ENCODE measurements around the gene ZNF283. TPM values are rescaled to one million over a fixed set of nuclear protein-coding genes. Genes with fewer than 3 reads are reported as not detected.

Gene ZNF283
- total RNA-seq, 4 donors from 2014 or later, result 5.7 to 10.5 (median 8.1) TPM

GRCh38 chr19:43802216-43802951, 24.7 kb upstream of the ZNF283 start, which contains the start of gene LYPD5:
Gene LYPD5, minus strand, starts transcription at chr19:43802447. Its CDS starts 67 bp downstream, at chr19:43802380.
- no peak for TF ChIP-seq CTCF (IDR thresholded peaks at IDR 0.05; ENCODE audit: low read depth)

GRCh38 chr19:43804432-43804831, 22.7 kb upstream of the ZNF283 start:
- TF ChIP-seq CTCF (IDR thresholded peaks at IDR 0.05; ENCODE audit: low read depth), result no peak

GRCh38 chr19:43806848-43807247, 20.3 kb upstream of the ZNF283 start:
- TF ChIP-seq CTCF (IDR thresholded peaks at IDR 0.05; ENCODE audit: low read depth), result no peak

GRCh38 chr19:43807651-43808050, 19.5 kb upstream of the ZNF283 start:
- no peak for TF ChIP-seq CTCF (IDR thresholded peaks at IDR 0.05; ENCODE audit: low read depth)

GRCh38 chr19:43809762-43810696, 17.1 kb upstream of the ZNF283 start:
- no peak for TF ChIP-seq CTCF (IDR thresholded peaks at IDR 0.05; ENCODE audit: low read depth)

- TF ChIP-seq CTCF (IDR thresholded peaks at IDR 0.05; ENCODE audit: low read depth), result no peak
These were observed 15.3 kb upstream of the ZNF283 start for GRCh38 chr19:43811837-43812236.

- TF ChIP-seq CTCF (IDR thresholded peaks at IDR 0.05; ENCODE audit: low read depth), result no peak
These were observed 14.9 kb upstream of the ZNF283 start for GRCh38 chr19:43812259-43812658.
